Measurements from ENCODE around the gene LKAAEAR1. TPM values are rescaled to one million over a fixed set of nuclear protein-coding genes. Genes with fewer than 3 reads are reported as not detected.
A peak's percentile ranks its signal among the peaks of the same experiment; 100 is the strongest.

Gene LKAAEAR1
- total and polyA plus RNA-seq, 2 of the 13 experiments (the other 11 are each of a cell fraction or from before 2014, with no cell fraction given), result not detected

GRCh38 chr20:64056889-64057627 is 27.1 kb downstream of the LKAAEAR1 start (continued):
- TF ChIP-seq PAX8 (CRISPR knock-in tag; IDR thresholded peaks at IDR 0.05; ENCODE audit: borderline replicate concordance), result no peak
- TF ChIP-seq ZNF225 (CRISPR knock-in tag; IDR thresholded peaks at IDR 0.05), result 0 out of 2 replicates have a peak, but pooled peaks have one; percentile 51
- TF ChIP-seq HNF4A (CRISPR knock-in tag; IDR thresholded peaks at IDR 0.05), result no peak
- TF ChIP-seq ZNF703 (CRISPR knock-in tag; IDR thresholded peaks at IDR 0.05; ENCODE audit: borderline replicate concordance), result peak; percentile 60; the same call in 1 of the 2 replicates
- no peak; the same call in 1 of the 2 replicates for TF ChIP-seq ZNF3 (CRISPR knock-in tag; IDR thresholded peaks at IDR 0.05)
- TF ChIP-seq, protein P1, sequence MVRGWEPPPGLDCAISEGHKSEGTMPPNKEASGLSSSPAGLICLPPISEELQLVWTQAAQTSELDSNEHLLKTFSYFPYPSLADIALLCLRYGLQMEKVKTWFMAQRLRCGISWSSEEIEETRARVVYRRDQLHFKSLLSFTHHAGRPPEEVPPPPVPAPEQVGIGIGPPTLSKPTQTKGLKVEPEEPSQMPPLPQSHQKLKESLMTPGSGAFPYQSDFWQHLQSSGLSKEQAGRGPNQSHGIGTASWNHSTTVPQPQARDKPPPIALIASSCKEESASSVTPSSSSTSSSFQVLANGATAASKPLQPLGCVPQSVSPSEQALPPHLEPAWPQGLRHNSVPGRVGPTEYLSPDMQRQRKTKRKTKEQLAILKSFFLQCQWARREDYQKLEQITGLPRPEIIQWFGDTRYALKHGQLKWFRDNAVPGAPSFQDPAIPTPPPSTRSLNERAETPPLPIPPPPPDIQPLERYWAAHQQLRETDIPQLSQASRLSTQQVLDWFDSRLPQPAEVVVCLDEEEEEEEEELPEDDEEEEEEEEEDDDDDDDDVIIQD (CRISPR knock-in tag; IDR thresholded peaks at IDR 0.05; ENCODE audit: low read depth), result no peak
- no peak for TF ChIP-seq SIN3A (IDR thresholded peaks at IDR 0.05; ENCODE audit: borderline replicate concordance, low read depth, low read length)
- no peak for TF ChIP-seq ZNF205 (CRISPR knock-in tag; IDR thresholded peaks at IDR 0.05)
- TF ChIP-seq PAWR (CRISPR knock-in tag; IDR thresholded peaks at IDR 0.05; ENCODE audit: borderline replicate concordance), result peak; percentile 53; the same call in 1 of the 2 replicates
- peak; percentile 64; the same call in 1 of the 2 replicates for TF ChIP-seq ZNF567 (CRISPR knock-in tag; IDR thresholded peaks at IDR 0.05; ENCODE audit: borderline replicate concordance)
- TF ChIP-seq RELA (CRISPR knock-in tag; IDR thresholded peaks at IDR 0.05), result no peak
- no peak for TF ChIP-seq SUZ12 (IDR thresholded peaks at IDR 0.05; ENCODE audit: low read depth, low read length)
- 0 out of 2 replicates have a peak, but pooled peaks have one; percentile 10 for TF ChIP-seq DNMT3B (CRISPR knock-in tag; conservative IDR thresholded peaks at IDR 0.05)
- TF ChIP-seq ZNF230 (CRISPR knock-in tag; IDR thresholded peaks at IDR 0.05), result peak; percentile 96; the same call in 1 of the 2 replicates
- TF ChIP-seq, protein P2, sequence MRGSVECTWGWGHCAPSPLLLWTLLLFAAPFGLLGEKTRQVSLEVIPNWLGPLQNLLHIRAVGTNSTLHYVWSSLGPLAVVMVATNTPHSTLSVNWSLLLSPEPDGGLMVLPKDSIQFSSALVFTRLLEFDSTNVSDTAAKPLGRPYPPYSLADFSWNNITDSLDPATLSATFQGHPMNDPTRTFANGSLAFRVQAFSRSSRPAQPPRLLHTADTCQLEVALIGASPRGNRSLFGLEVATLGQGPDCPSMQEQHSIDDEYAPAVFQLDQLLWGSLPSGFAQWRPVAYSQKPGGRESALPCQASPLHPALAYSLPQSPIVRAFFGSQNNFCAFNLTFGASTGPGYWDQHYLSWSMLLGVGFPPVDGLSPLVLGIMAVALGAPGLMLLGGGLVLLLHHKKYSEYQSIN (CRISPR knock-in tag; IDR thresholded peaks at IDR 0.05; ENCODE audit: borderline replicate concordance), result no peak
- TF ChIP-seq SSRP1 (CRISPR knock-in tag; IDR thresholded peaks at IDR 0.05), result no peak
- TF ChIP-seq RNF2 (conservative IDR thresholded peaks at IDR 0.05; ENCODE audit: low read depth), result no peak; the same call in 1 of the 2 replicates
- peak; percentile 88; the same call in 1 of the 2 replicates for TF ChIP-seq ZNF589 (CRISPR knock-in tag; conservative IDR thresholded peaks at IDR 0.05)
- TF ChIP-seq, protein P3, sequence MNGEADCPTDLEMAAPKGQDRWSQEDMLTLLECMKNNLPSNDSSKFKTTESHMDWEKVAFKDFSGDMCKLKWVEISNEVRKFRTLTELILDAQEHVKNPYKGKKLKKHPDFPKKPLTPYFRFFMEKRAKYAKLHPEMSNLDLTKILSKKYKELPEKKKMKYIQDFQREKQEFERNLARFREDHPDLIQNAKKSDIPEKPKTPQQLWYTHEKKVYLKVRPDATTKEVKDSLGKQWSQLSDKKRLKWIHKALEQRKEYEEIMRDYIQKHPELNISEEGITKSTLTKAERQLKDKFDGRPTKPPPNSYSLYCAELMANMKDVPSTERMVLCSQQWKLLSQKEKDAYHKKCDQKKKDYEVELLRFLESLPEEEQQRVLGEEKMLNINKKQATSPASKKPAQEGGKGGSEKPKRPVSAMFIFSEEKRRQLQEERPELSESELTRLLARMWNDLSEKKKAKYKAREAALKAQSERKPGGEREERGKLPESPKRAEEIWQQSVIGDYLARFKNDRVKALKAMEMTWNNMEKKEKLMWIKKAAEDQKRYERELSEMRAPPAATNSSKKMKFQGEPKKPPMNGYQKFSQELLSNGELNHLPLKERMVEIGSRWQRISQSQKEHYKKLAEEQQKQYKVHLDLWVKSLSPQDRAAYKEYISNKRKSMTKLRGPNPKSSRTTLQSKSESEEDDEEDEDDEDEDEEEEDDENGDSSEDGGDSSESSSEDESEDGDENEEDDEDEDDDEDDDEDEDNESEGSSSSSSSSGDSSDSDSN (CRISPR knock-in tag; IDR thresholded peaks at IDR 0.05), result peak; percentile 71
- TF ChIP-seq, protein P4, sequence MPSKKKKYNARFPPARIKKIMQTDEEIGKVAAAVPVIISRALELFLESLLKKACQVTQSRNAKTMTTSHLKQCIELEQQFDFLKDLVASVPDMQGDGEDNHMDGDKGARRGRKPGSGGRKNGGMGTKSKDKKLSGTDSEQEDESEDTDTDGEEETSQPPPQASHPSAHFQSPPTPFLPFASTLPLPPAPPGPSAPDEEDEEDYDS (CRISPR knock-in tag; IDR thresholded peaks at IDR 0.05), result peak; percentile 52
- TF ChIP-seq ZNF670 (CRISPR knock-in tag; IDR thresholded peaks at IDR 0.05; ENCODE audit: borderline replicate concordance), result no peak
- no peak; the same call in 1 of the 2 replicates for TF ChIP-seq KMT2B (CRISPR knock-in tag; IDR thresholded peaks at IDR 0.05)
- no peak for TF ChIP-seq JDP2 (CRISPR knock-in tag; IDR thresholded peaks at IDR 0.05; ENCODE audit: borderline replicate concordance)
- TF ChIP-seq SRSF1 (optimal IDR thresholded peaks at IDR 0.05; ENCODE audit: low read depth, low read length), result peak; percentile 76
- TF ChIP-seq FOXK2 (IDR thresholded peaks at IDR 0.05), result no peak
- TF ChIP-seq TBX3 (IDR thresholded peaks at IDR 0.05; ENCODE audit: borderline replicate concordance), result no peak

All from HepG2 (cell line).